ENCODE results near the gene ENDOU.
A peak's percentile ranks its signal among the peaks of the same experiment; 100 is the strongest.

Gene ENDOU

DNA sequence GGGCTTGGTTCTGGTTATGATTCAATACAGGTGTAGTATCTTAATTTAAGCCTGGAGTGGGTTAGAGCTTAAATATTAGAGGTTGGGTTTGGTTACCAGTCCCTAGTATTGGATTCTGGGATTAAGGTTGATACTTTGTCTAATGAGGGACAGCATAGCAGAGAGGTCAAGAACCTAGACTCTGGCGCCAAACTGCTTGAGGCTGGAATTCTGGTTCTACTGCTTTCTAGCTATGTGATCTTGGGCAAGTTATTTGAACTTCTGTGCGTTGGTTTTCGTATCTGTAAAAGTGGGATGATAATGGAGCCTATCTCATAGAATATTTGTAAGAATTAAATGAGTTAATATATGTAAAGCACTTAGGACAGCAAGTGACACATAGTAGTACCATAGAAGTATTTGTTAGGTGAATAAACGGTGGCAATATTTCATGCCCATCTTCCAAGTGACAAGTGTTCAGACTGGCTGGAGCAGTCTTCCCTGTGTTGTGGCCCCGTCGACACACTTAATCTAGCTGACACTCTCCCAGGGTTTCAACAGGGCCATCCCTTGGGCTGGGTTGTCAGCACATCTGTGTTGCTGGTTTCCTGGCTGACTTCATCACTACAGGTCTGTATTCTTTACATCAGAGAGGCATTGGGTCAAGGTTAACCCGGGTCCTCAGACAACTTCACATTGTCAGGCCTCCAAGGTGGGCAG, 3.0 kb downstream of the ENDOU start:
- DNase-seq (ENCODE audit: low read depth in 1 of 2, low spot score in 1 of 2): no peak

DNA sequence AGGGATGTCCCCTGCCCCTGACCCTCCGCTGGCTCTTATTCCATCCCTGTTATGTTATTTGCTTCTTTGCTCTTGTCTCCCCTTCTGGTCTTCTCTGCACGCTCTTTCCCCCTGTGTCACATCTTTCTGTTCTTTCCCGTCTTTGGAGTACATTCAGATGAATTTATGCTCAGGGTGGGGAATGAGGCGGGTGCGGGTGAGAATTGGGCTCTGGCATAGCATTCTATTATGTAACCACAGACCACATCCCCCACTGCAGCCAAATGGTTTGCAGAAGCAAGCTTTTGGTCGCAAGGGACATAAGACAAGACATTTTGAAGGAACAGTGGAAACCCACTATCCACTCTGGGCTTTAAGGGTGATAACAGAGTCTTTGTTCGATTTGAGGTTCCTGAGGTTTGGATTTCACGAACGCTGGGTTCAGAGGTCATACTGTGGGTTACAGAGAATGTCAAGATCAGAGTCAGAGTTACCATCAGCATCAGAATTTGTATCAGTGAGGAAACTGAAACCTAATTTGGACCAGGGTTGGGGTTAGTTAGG, 3.8 kb downstream of the ENDOU start:
- DNase-seq (ENCODE audit: low read depth in 1 of 2, low spot score in 1 of 2): no peak

DNA sequence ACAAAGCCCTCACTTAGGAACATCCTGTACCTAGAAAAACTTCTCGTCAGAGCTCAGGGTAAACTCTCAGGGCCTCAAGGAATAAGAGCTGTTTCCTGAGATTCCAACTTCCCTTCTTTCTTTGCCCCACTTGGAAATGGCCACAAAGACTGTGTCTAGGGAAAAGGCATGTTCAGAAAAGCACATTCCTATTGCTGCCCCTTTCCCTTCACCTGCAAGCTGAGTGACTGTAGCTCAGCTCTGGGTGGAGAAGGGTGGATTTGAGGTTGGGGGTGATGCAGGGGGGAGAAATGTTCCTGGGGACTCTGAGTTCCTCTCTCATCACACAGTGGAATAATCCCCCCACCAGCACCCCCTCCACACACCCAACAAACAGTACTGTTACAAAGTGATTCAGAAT, 6.8 kb downstream of the ENDOU start:
- DNase-seq (ENCODE audit: low read depth in 1 of 2, low spot score in 1 of 2): no peak

DNA sequence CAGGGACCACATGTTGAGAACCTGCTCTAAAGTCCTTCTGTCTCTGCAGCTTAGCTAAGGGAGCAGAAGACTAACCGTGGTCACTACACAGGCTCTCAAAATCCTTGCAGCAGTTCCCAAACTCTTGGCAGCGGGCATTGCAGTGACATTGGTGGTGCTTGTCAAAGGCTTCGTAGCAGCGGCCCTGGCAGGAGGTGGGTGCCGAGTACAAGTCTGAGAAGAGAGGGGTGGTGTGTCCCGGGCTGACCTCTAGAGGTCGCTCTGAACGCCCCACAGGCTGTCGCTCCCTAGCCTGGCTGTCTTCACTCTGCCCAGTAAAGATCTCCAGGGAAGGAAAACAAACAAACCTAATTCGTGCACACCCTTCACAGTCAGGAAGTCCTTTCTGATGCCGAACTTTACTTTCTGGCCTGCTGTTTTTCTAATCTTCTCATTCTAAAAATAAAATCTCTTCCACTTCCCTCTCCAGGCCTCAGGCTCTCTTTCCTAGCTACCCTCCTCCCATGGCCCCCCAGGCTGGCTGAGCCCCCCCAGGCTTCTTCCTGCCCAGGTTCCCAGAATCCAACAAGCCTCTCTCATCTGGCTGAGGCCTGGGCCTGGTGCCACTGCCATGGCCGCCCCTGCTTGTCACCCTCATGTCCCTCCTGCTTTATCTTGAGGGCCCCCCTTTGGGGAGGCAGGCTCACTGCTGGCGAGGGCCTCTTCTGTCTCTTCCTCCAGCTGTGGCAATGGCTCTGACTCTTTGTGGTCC, 7.7 kb downstream of the ENDOU start:
- peak in 1 of 2 donors; percentile 19 for DNase-seq (ENCODE audit: low read depth in 1 of 2, low spot score in 1 of 2)

DNA sequence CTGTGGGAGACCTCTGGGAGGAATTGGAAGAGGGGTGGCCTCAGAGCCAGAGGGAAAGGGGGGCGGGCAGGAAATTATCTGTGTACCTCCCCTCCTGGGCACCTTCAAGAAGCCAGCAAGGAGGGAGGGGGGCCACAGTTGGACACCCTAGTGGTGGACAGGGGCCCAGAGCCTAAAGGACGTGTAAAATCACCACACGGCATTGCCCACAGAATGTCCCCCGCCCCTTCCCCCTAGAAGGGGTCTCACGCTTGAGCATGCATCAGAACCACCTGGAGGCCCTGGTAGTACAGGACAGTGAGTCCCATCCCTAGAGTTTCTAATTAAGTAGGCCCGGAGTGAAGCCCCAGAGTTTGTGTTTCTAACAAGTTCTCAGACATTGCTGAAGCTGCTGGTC, 8.2 kb downstream of the ENDOU start:
- DNase-seq (ENCODE audit: low read depth in 1 of 2, low spot score in 1 of 2): no peak

DNA sequence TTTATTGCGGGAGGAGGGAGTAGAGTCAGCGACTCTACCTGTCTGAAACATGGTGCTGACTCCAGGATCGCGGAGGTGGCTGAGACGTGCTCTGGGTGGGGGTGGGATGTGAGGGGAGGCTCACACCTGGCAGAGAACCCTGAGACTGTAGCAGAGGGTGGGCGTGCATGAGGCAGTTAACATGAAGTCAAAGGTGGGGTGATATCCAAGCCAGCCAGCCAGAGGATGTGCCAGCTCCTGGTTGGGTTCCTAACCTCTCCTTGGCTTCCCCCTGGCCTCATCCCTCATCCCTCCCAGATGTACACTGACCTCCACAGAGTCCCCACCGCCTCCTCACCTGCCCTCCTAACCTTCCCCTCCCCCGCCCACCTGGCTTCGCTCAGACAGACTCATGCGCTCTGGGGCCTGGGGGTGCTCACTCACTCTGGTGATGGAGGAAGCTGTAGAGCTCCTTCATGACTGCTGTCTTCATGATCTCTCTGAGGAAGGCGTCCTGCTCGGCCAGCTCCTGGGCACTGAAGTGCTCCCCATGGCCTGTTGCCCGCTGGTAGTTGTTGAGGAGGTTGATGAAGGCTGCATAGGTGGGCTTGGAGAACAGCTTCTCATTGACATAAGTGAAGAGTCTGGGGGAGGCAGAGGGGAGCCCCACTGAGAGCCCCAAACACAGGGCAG, 9.3 kb downstream of the ENDOU start:
- DNase-seq (ENCODE audit: low read depth in 1 of 2, low spot score in 1 of 2): no peak

DNA sequence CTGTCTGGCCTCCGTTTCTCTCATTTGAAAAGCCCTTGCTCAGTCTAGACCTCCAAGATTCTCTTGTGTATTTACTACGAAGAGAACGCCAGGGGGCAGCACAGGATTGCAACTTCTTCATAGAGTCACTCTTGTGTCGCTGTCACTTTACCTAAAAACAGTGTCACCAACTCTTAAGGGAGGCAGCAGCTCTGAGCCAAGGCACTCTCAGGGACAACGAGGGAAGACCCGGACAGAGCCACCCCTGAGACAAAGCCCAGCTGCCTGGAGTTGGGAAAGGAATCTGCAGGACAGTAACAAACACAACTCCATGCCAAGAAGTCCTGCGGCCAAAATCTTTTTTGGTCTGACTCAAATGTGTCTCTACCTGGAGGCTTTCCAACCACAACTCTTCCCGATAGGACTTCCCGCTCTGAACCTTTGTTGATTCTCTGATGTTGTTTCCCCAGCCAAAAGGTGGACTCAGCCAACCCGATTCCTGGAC, 9.9 kb downstream of the ENDOU start:
- peak; percentile 61 to 64 for DNase-seq (ENCODE audit: low read depth in 1 of 2, low spot score in 1 of 2)

DNA sequence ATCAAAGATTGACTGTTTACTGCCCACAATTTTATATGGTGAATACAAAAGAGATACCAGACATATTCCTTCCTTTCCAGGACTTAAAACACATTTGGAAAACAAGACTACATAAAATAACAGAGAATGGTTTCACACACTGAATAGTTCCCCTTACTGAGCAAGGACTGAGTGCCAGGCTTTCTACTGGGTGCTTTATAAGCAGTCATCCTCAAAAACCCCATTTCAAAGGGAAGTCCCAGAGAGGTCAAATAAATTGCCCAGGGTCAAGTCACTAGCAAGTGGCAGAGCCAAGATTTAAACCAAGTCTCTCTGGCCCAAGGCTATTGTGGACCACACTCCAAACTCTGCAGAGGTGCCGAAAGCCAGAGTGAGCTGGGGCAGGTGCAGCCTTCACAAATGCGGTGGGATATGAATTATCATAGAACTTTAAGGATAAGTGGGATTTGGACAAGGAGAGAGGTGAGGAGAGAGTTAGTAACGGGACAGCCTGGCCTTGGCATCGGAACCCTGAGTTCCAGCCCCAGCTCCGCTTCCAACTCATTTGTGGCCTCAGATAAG, 10.4 kb downstream of the ENDOU start:
- DNase-seq (ENCODE audit: low read depth in 1 of 2, low spot score in 1 of 2): no peak

DNA sequence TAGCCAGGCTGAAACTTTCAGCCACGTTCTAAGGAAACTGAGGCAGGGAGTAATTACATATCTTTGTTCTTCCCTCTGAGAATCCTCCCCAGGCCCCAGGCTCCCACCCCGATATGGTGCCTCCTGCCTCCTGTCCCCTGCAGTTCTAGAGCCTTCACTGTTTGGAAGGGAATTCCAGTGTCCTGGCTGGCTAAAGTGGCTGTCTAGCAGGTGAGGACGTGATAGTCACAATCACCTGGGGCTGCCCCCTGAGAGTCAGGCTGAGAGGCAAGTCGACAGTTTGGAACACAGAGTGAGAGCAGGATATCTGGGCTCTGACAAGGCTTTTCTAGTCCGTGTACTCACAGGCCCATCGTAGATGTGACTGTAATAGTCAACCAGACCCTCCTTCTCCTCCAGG, 13.1 kb downstream of the ENDOU start:
- DNase-seq (ENCODE audit: low read depth in 1 of 2, low spot score in 1 of 2): no peak

DNA sequence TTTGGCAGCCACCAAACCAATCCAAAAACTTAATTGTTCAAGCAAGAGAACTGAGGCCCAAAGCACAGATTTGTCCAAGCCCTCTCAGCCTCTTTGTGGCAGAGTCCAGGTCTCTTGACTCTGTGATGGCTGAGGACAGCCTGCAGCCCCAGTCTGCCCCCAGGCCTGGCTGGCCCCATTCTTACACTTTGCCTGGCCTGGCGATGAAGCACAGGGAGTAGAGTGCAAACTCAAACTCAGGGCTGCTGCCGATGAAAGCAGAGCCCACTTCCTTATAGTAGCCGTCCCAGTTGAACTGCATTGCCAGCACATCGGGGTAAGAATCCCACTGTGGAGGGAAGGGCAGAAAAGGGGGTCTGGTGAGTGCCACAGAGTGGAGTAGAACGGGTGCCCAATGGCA, 13.8 kb downstream of the ENDOU start:
- no peak for DNase-seq (ENCODE audit: low read depth in 1 of 2, low spot score in 1 of 2)

DNA sequence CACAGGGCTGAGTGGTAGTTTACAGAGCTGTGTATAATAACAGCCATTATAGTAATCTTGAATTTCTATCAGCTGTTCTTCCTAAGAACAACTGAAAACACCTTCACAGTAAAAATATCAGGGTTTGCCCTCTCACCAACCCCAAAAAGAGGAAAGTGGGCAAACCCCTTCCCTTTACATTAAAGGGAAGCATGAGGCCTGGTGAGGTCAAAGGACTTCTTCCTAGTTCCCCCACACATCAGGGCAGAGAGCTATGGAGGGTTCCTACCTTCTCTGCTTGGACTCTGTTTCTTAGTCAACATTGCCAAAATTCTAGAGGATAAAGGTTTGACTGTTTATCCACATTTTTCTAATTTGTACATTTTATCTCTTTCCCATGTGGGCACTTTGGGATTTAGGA, 15.0 kb downstream of the ENDOU start:
- no peak for DNase-seq (ENCODE audit: low read depth in 1 of 2, low spot score in 1 of 2)

DNA sequence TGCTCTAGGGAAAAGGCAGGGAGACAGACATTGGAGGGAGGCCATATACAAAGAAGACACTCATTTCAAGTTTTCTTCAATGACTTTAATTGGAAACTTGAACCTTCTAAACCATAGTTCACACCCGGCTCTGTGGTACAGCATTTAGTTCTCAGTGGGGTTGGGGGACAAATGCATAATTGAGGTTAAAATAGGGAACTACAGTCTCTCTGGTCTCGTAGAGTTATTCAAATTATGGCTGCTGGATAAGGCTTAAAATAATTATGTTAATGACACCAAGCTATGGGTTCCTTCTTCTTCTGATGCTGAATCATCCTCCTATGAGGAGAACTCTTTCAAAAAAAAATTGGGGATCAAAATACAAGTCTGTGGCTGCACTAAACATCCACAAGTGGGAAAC, 15.6 kb downstream of the ENDOU start:
- DNase-seq (ENCODE audit: low read depth in 1 of 2, low spot score in 1 of 2): no peak

DNA sequence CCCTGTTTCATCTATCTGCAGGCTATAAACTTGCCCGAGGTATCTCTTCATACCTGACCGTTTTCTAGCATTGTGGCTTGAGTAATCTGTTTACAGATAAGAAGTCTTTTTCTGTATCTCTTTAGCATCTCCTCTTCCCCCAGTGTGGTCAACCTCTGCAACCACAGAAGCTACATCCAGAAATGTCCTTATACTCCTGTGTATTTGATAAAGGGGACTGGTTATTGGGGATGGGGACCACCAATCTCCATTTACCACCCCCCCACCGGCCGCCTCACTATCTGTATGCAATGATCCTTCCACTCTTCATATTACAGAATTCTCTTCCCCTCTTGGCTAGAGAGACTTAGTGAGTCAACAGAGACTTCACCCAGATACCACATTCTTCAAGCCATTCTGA, 16.1 kb downstream of the ENDOU start:
- DNase-seq (ENCODE audit: low read depth in 1 of 2, low spot score in 1 of 2): no peak

DNA sequence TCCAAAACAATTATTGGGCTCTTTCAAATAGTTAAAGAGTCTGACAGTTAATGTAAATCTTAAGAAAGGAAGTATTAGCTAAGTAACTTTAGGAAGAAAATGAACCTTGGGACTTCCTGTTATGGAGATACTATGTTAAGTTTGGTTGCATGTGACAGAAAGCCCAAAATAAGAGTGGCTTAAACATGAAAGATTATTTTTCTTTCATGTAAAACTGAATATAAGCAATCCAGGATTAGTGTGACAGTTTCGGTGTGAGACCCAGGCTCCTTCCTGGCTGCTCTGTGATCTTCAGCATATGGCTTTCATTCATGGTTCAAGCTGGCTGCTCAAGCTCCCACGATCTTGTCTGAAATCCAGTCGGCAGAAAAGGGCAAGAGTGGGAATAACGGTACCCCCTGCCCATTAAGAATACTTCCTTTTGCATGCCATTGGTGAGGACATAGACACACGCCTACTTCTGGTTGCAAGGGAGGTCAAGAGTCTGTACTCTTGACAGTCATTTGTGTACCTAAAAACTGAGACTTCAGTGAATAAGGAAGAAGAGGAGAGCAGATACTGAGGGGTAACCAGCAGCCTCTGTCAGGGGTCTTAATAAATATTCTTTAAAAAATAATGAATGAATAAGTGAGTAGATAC, 17.3 kb downstream of the ENDOU start:
- no peak for DNase-seq (ENCODE audit: low read depth in 1 of 2, low spot score in 1 of 2)

DNA sequence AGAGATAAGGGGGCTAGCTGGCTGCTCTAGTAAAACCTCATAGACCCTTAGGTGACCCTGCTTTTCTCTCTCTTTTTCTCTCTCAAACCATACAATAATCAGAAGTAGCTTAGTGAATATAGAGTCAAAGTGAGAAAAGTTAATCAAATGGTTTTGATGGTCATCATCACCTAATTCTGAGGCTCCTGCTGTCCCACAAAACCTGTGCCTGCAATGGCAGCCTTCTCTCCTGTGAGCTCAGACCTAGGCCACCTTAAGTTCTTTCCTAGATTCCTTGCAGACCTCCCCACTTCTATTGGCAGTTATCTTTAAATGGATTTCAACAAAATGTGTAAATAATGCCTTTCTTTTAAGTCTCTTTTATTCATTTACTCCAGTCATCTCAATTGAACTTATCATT, 17.9 kb downstream of the ENDOU start:
- no peak for DNase-seq (ENCODE audit: low read depth in 1 of 2, low spot score in 1 of 2)

DNA sequence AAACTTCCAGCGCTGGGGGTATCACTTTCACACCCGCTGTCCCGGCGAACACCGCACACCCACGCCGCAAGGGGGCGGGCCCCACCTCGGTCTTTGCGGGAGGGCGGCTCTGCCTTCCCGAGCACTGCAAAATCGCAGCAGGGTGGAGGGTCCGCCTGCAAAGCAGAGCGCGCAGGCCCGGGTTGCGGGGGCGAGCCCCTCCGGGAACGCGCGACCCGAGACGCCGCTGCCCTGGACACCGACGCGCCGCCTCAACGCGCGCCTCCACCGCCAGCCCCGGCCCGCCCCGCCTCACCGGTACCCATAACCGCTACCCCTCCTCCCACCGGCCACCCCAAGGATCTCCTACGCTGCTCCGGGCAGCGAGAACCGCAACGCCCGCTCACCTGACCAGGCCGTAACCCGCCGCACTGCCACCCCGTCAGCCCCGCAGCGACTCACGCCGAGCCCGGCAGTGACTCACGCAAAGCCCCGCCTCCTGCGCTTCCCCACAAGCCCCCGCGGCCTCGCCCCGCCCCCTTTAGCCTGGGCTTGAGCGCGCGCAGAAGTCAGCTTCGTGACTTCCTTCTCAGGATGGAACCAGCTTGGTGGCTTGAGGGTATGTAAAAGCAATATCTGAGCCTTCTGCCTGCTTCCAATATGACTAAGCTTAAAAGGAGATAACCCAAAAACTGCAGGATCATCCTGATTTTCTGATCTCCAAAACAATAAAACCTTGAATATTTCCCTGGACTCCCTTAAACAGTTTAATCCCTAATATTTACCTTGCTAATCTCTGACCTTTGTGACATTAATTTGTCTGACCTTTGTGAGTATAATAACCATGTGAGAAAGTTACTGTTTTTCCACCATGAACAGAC, 19.5 kb downstream of the ENDOU start, which contains the start of gene RPAP3:
TSS of gene RPAP3 (minus strand) at position 465 of the 860 bp plus-strand sequence. CDS start 3,190 bp downstream, outside the sequence.
- peak; percentile 94 for DNase-seq (ENCODE audit: low read depth in 1 of 2, low spot score in 1 of 2)

DNA sequence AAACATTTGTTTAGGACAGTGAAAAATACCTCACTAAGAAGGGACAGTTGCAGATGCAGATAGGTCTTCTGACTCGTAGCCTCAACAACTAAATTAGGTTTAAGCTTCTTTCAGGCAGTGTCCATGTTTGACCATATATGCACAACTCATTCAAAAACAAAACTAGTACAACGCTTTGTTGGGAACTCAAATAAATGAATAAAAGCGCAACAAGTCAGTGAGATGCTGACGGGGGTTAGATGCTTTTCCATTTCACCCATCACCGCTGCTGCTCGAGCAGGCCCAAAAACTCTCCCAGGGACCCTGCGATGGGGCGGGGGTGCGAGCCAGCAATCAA, 20.1 kb downstream of the ENDOU start:
- DNase-seq (ENCODE audit: low read depth in 1 of 2, low spot score in 1 of 2): no peak

DNA sequence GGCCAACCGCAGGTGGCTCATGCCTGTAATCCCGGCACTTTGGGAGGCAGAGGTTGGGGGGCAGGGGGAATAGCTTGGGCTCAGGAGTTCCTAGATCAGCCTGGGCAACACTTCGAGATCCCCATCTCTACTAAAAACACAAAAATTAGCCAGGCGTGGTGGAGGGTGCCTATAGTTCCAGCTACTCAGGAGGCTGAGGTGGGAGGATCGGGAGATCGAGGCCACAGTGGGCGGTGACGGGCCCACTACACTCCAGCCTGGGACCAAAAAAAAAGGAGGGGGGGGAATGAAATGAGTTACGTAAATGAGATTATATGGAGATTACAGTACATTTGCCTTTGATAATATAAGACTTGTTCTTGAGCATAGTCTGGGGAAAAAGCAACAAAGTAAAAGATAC, 20.6 kb downstream of the ENDOU start:
- no peak for DNase-seq (ENCODE audit: low read depth in 1 of 2, low spot score in 1 of 2)

DNA sequence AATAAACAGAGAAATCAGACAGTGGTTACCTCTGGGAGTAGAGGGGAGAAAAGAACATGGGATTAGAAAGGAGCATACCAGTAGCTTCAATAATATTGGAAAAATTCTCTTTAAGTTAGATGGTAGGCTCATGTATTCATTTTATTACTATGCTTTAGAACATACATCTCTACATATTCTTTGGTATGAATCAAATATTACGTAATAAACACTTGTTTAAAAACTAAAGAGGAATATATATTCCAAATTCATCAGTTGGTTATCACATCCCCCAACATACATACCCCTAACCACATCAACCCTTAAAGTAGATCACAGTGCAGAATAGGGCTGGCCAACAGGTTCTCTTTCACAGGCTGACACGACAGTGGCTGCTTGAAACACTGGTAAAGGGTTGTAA, 25.0 kb downstream of the ENDOU start:
- DNase-seq (ENCODE audit: low read depth in 1 of 2, low spot score in 1 of 2): no peak

DNA sequence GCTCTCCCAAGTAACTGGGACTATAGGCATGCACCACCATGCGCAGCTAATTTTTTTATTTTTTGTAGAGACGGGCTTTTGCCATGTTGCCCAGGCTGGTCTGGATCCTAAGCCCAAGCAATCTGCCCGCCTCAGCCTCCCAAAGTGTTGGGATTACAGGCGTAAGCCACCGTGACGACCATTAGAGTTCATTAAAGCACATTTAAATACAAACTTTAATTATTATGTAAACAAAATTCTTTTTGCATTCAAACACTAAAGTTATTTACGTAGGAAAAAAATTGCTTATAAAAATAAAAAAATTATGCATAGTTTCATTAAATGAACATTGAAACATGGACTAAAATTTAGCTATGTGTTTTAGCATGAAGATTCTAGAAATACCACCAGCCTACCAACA, 26.7 kb downstream of the ENDOU start:
- no peak for DNase-seq (ENCODE audit: low read depth in 1 of 2, low spot score in 1 of 2)
